Vagina (tissue), 2 donors: Measurements from ENCODE around the gene ADAMTS12.

Source experiments
- CTCF ChIP-seq, 3 experiments: fragments of 450-650 bp in 2 of 3; fragments of 200-600 bp in 1 of 3; sonication (generic) in 1 of 3; IDR thresholded peaks; one replicate each; pipeline ENCODE4 v1.5.1; 2017 to 2019; ENCODE audit warnings: antibody characterized with exemption in 3 of 3, mild to moderate bottlenecking in 2 of 3, moderate library complexity in 2 of 3
- POLR2A ChIP-seq, 2 donors: fragments of 450-650 bp; IDR thresholded peaks; one replicate each; pipeline ENCODE4 v1.6.1; 2017; ENCODE audit warnings: antibody characterized with exemption in 2 of 2, mild to moderate bottlenecking in 2 of 2, moderate library complexity in 2 of 2
- POLR2AphosphoS5 ChIP-seq, 2 donors: sonication (generic); formaldehyde crosslinking; IDR thresholded peaks; one replicate each; pipeline ENCODE4 v1.9.0; 2017; ENCODE audit warnings: antibody characterized with exemption in 2 of 2, mild to moderate bottlenecking in 2 of 2, low read depth in 1 of 2; ENCODE audit not compliant: insufficient read depth in 1 of 2

GRCh38 chr5:33692980-33693379, 198.8 kb downstream of the ADAMTS12 start:
- no peak for TF ChIP-seq CTCF (IDR thresholded peaks at IDR 0.05)
- no peak for TF ChIP-seq POLR2A (IDR thresholded peaks at IDR 0.05)
- TF ChIP-seq POLR2AphosphoS5 (IDR thresholded peaks at IDR 0.05; ENCODE audit: insufficient read depth in 1 of 2, low read depth in 1 of 2) = no peak
